Hematopoietic multipotent progenitor cell treated with erythropoietin and hydrocortisone succinate and interleukin-3 and kit ligand, for 8 days (in vitro differentiated cells): ENCODE data around the gene AFG1L.
A peak's percentile ranks its signal among the peaks of the same experiment; 100 is the strongest.
"Not testable (repeated sequence)": the region's sequence is repeated elsewhere in the genome, so short reads cannot be mapped to it uniquely, and the experiment has no call there.

ENCODE experiments used
- DNase-seq: peaks from one replicate; pipeline ENCODE4 v3.0.0-alpha.2; 2015

The AFG1L gene

DNA sequence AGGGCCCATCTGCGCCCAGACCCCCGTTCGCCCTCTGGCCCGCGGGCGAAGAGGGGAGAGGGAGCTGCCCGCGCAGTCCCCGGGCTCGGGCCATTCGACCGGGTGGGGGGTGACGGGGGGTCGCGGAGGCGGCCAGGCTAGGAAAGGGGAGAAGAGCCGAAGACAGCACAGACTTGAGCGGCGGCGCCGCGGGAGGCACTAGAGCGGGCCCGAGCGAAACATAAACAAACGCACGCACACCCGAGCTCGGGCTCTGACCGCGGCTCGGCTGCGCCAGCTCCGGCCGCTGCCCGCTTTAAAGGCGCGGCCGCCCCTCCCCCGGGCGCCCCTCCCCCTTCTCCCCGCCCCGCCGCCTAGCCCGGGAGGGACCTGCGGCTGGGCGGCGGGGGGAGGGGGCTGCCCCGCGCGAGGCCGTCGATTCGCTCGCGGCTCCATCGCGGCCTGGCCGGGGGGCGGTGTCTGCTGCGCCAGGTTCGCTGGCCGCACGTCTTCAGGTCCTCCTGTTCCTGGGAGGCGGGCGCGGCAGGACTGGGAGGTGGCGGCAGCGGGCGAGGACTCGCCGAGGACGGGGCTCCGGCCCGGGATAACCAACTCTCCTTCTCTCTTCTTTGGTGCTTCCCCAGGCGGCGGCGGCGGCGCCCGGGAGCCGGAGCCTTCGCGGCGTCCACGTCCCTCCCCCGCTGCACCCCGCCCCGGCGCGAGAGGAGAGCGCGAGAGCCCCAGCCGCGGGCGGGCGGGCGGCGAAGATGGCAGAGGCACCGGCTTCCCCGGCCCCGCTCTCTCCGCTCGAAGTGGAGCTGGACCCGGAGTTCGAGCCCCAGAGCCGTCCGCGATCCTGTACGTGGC is 265.8 kb downstream of the AFG1L start, which contains the start of gene FOXO3:
TSS of gene FOXO3 (plus strand) at position 455 of the 846 bp plus-strand sequence. CDS start at position 747, 292 bp downstream.
- peak; percentile 79 for DNase-seq

- not testable (repeated sequence) for DNase-seq
These were observed 266.4 kb downstream of the AFG1L start for GRCh38 chr6:108561309-108561647.

- peak; percentile 42 for DNase-seq
These were observed 267.1 kb downstream of the AFG1L start for GRCh38 chr6:108561742-108562502.

GRCh38 chr6:108562503-108562993 is 267.7 kb downstream of the AFG1L start:
- DNase-seq: peak; percentile 92

GRCh38 chr6:108563292-108563691 is 268.4 kb downstream of the AFG1L start:
- no peak for DNase-seq

DNA sequence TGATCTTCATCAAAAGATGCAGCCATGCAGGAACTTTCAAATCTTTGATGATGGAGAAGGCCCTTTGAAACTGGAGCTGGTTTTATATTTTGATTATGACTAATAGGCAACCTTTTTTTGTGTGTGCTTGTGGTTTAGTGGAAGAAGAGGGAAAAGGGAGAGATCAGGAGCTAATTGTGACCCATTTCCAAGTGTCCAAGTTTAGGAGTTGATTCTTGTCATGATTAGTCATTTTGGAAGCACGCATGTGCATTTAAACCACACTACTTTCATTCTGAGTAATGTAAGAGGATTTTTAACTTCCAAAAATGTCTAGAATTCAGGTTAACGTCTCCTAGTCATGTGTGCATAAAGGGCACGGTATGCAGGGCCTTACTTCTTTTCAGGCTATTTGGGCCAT is 269.3 kb downstream of the AFG1L start:
- no peak for DNase-seq

- peak; percentile 78 for DNase-seq
These were observed 270.4 kb downstream of the AFG1L start for GRCh38 chr6:108565091-108565766.

GRCh38 chr6:108565893-108566292 is 271.0 kb downstream of the AFG1L start:
- peak; percentile 64 for DNase-seq

DNA sequence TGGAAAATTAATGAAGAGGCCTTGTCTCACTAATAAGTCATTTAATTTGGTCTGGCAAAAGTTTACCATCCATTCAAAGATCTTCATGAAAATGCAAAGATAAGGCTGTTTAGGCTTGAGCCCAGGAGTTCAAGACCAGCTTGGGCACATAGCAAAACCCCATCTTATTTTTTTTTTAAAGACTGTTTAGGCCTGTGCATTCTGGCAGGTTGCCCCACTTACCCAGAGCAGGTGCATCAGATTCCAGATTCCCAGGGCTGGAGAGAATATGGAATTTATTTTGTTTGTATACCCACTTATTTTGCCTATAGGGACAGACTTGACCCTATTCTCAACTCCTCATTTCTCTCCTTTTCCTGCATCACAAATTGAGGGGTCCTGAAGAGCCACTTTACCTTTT is 271.6 kb downstream of the AFG1L start:
- DNase-seq: no peak

GRCh38 chr6:108568101-108568500 is 273.2 kb downstream of the AFG1L start:
- no peak for DNase-seq

DNA sequence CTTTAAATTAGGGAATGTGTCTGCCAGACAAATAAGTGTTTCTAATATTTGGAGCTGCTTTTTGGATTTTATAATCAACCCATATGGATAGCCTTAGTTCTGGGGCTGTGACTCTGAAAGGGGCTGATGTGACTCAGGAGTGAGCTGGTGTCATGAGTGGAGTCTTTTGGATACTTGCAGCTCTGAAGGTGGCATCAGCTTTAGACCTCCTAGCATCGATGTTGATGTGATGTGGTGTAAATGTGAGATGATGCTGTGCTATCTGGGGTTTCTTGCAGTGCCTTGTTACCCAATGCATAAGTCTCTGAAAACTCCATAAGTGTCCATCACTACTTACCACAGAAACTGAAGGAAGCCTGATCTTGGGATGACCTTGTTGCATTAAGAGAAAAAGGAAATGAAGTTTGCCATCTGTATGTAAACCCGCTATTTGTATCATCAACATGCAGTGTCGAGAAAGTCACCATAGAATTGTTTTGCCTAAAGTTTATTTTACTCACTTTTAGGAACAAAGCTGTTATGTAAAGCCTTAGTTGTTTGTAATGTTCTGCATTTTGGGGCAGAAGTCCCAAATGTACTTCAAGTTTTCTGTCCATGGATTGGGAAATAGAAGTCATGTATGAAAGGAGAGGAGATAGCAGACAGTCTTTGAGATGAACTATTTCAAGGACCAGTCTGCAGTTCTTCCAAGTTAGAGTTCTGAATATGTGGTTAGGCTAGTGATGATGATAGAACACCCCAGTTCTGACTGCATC is 273.9 kb downstream of the AFG1L start:
- no peak for DNase-seq

- DNase-seq: peak; percentile 47
These were observed 275.7 kb downstream of the AFG1L start for GRCh38 chr6:108570517-108570916.

DNA sequence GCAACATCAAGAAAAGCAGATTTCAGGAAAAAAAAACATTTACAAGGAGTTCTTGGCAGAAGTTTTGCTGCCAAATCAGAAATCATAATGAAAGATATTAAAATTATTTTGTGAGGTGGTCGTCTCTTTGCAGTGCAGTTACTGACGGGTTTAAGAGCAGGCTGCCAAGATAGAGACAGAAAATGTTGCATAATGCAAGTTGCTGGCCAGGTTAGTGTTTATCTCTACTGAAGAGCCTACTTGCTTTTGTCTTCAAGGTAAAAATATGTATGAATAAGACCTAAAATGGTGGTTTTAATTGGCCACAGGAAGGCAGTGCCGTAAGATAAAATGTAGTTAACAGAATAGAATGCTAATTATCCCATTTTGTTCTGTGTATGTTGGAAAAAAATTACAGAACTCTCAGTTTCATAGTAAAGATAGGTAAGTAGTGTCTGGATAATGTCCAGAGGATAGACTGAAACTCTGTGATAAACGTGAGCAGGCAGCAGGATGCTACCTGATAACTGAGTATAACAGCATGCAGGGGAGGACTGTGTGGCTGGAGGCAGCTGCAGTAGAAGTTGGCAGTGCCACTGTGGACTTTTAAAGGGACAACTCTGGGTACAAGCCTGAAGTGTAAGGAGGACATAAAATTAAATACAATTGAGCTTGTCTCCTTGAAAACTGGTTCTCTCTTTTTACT is 279.7 kb downstream of the AFG1L start:
- DNase-seq: peak; percentile 93
